KBM-7 (cell line): ENCODE data around the gene RNF213.
"Not testable (repeated sequence)": the region's sequence is repeated elsewhere in the genome, so short reads cannot be mapped to it uniquely, and the experiment has no call there.

Experiments used
- DNase-seq: peaks from one replicate; pipeline ENCODE4 v3.0.0-alpha.2; 2015
- in situ Hi-C: fragments of 300-500 bp; cut with MboI; formaldehyde crosslinking; loops from 2 replicates; pipeline ENCODE4 v1.14.3; 2020; ENCODE audit warnings: low sequenced_read_pairs, low pct_unique_long_range_greater_than_20kb, mixed read lengths

Gene RNF213

DNA sequence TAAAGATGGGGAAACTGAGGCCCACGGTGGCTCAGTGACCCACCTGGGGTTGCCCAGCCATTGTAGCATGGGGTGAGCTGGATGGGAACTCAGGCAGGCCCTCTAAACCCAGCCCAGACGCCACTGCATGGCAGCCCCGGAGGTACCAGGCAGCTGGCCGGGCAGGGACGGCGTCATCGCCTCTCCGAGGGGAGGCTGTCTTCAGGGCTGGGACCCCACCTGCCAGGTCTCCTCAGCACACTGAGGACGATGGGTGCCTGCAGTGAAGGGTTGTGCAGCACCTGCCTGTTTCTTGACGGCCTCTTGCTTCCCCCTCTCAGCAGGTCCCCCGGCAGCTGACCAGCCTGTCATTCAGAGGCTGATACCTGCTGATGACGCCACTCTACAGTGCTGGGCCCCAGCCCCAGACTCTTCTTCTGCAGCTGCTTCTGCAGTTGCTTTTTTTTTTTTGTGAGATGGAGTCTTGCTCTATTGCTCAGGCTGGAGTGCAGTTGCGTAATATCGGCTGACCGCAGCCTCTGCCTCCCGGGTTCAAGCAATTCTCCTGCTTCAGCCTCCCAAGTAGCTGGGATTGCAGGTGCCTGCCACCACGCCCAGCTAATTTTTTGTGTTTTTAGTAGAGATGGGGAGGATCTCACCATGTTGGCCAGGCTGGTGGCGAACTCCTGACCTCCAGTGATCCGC, 24.7 kb downstream of the RNF213 start:
- no peak for DNase-seq
- in situ Hi-C loops, result no loop called here

DNA sequence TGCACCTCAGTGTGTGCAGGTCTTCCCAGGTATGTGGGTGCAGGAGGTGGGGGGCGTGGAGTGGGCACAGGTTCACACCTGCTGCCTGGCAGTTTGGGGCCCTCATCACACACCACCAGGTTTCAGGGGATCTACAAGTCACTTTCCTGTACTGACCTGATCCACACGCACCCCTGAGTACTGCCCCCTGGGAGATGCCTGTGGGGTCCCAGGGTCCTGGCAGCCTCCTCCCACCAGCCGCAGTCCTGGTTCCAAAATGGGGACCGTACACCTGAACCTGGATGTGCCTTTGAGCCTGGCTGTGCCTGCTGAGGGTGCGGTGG, 25.9 kb downstream of the RNF213 start:
- in situ Hi-C loops, result no loop called here
- DNase-seq, result no peak

DNA sequence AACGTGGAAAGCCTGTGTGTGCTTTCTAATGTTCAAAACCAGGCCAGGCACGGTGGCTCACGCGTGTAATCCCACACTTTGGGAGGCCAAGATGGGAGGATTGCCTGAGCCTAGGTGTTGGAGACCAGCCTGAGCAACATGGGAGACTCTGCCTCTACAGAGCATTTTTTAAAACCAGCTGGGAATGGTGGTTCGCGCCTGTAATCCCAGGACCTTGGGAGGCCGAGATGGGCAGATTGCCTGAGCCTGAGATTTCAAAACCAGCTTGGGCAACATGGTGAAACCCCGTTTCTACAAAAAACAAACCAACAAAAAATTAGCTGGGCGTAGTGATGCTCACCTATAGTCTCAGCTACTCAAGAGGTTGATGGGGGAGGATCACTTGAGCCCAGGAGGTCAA, 26.4 kb downstream of the RNF213 start:
- in situ Hi-C loops, result no loop called here
- DNase-seq, result no peak

DNA sequence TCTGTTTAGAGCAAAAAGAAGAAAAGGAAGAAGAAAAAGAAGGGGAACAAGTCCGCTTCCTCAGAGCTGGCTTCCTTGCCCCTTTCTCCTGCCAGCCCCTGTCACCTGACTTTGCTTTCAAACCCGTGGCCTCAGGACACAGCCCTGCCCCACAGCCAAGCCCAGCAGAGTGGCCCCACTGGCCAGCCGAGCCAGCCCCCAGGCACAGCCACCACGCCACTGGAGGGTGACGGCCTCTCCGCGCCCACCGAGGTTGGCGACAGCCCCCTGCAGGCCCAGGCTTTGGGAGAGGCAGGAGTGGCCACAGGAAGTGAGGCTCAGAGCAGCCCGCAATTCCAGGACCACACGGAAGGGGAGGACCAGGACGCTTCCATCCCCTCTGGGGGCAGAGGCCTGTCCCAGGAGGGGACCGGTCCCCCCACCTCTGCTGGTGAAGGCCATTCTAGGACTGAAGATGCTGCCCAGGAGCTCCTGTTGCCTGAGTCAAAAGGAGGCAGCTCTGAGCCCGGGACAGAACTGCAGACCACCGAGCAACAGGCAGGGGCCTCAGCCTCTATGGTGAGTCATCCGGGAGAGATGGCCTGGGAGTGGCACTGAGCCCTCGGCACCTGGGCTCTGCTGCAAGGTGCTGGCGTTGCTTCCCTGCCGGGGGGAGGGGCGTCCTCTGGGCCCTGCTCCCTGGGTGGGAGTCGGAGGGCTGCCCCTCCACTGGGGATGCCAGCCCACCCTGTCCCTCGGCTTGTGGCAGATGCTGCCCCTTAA, 27.3 kb downstream of the RNF213 start:
- no peak for DNase-seq
- in situ Hi-C loops, result no loop called here

DNA sequence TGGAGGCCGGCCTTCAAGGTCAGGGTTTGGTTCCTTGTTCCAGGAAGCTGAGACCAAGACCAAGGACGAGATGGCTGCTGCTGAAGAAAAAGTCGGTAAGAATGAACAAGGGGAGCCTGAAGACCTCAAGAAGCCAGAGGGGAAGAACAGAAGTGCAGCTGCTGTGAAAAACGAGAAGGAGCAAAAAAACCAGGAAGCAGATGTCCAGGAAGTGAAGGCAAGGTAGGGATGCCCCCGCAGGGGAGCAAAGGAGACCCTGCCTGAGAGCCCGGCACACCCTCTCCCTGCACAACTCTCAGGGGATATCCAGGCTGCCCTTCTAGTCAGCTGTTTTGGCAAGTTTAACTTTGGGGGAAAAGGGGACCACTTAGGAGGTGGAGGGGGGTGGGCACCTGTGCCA, 29.0 kb downstream of the RNF213 start:
- in situ Hi-C loops, result no loop called here
- DNase-seq, result peak; percentile 82

DNA sequence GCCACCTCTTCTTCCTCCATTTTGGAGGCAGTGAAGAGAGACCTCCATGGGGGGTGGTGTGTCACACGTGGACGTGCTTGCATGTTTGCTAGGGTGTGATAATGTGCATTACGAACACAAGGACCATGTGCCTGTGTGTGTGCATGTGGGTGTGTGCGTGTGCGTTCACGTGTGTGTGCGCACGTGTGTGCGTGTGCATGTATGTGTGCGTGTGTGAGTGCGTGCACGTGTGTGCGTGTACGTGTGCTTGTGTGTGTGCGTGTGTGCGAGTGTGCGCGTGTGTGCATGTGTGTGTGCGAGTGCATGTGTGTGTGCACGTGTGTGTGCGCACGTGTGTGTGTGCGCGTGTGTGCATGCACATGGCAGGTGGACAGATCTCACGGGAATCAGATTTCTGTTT, 29.5 kb downstream of the RNF213 start:
- in situ Hi-C loops, result no loop called here
- DNase-seq, result no peak

DNA sequence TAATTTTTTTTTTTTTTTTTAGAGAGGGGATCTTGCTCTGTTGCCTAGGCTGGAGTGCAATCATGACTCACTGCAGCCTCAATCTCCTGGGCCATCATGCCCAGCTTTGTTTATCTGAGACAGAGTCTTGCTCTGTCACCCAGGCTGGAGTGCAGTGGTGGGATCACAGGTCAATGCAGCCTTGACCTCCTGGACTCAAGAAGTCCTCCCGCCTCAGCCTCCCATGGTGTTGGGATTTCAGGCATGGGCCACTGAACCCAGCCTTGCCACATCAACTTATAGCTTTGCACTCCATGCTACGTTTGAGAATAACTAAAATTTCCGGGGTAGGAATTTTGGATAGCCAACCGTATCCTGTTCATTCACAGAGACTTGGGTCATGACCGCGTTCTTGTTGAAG, 30.6 kb downstream of the RNF213 start:
- in situ Hi-C loops, result no loop called here
- DNase-seq, result no peak

DNA sequence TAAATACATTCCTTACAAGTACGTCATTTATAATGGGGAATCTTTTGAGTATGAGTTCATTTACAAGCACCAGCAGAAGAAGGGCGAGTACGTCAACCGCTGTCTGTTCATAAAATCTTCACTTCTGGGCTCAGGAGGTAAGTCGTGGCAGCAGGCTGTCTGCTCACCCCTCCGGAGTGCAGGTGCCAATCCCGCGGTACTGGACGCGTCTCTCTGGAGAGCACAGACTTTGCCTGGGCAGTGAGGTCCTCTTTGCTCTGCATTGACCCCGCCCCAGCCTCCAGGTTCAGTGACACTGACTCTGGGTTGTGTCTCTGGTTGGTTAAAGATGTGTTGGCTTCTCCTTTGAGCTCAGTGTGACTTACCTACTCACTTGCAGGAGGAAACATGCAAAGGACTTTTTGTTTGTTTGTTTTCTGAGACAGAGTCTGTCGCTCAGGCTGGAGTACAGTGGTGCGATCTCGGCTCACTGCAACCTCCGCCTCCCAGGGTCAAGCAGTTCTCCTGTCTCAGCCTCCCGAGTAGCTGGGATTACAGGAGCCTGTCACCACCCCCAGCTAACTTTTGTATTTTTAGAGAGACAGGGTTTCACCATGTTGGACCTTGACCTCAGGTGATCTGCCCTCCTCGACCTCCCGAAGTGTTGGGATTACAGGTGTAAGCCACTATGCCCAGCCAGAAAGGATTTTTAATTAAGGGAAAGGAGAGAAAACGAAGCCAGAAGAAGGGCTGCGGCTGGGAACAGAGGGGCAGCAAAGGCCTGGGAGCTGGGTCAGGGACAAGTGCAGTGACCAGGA, 31.2 kb downstream of the RNF213 start:
- DNase-seq, result no peak
- in situ Hi-C loops, result no loop called here

DNA sequence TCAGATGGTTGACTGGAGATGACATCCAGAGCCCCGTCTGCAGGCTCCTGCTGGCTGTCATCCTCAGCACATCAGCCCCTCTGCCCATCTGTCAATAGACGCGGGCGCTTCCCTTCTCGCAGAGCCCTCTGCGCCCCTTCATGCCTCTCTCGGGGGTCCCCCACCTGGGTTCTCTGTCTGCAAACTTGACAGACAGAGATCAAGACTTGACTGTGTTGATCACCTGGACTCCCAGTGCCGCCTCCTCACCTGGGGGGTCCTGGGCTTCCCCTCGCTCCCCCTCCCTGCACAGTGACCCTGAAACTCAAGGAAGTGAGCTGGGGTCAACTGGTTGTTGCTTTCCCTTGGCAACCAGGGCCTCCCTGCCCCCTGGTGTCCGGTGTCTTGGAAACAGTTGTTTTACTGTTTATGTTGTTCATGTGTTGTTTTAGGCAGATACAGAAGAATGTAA, 31.9 kb downstream of the RNF213 start:
- in situ Hi-C loops, result no loop called here
- no peak for DNase-seq

DNA sequence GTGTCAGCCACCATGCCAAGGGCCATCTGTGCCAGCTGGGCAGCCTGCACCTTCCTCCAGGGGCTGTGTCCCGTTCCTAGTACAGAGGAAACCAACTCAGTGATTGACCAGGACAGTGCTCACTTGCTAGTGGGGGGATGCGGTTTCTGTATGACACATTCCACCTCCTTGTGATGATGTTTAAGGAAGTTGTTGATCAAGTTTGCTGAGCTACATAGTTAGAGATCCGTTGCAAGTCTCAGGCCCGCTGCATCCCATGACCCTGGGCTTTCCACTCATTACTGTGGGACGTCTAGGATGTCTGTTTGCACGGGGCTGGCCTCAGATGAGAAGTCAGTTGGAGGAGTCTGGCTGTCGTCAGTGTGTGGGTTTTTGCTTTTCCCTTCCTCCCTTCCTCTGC, 33.6 kb downstream of the RNF213 start:
- DNase-seq, result no peak
- in situ Hi-C loops, result no loop called here

DNA sequence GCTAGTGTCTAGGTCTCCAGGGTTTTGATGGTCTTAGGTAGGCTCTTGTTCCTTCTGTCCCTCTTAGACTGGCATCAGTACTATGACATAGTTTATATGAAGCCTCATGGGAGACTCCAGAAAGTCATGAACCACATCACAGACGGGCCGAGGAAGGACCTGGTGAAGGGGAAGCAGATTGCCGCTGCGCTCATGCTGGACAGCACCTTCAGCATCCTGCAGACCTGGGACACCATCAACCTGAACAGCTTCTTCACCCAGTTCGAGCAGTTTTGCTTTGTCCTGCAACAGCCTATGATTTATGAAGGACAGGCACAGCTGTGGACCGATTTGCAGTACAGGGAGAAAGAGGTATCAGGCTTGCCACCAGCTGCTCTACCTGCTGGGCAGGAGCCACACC, 34.0 kb downstream of the RNF213 start:
- no peak for DNase-seq
- in situ Hi-C loops, result no loop called here

DNA sequence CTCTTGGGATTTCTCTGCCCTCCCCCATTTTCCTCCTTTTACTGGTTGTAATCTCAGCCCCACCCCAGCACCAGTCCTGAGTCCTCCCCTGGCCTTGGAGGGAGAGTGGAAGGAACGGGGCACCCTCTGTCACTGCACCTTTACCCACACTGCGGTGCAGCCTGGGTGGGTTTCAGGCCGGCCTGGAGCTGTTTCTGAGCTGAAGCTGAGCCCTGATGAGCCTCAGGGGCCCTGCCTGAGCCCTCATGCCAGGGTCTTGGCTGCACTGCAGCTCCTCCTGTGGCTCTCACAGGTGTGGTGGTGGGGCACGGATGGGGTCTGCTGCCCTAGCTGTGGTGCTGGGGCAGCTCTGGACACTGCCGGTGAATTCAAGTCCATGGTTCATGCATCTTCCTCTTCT, 34.5 kb downstream of the RNF213 start:
- DNase-seq, result no peak
- in situ Hi-C loops, result no loop called here

DNA sequence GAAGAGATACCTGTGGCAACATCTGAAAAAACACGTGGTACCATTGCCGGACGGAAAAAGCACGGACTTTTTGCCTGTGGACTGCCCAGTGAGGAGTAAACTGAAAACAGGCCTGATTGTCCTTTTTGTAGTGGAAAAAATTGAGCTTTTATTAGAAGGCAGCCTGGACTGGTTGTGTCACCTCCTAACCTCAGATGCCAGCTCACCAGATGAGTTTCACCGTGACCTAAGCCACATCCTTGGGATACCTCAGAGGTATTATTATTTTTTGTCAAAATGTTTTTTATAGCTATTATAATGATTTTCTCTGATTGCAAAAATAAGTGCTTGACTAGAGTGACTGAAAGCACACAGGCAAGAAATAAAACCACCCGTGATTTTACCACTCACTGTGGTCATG, 34.9 kb downstream of the RNF213 start:
- no peak for DNase-seq
- in situ Hi-C loops, result no loop called here

DNA sequence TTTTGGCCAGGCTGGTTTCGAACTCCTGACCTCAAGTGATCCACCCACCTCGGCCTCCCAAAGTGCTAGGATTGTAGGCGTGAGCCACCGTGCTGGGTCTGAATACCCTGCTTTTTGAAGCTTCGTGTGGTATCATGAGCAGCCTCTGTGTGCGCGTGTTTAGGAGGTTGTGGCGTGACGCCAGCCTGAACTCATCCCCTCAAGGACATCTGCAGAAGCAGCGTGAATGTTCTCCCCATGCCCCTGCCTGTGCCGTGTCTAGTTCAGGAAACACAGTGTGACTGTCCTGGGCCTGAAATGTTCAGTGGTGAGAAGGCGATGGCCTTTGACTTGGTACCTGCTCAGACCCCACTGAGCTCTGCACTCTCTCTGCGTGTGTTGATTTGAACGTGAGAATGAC, 35.6 kb downstream of the RNF213 start:
- in situ Hi-C loops, result no loop called here
- DNase-seq, result no peak

DNA sequence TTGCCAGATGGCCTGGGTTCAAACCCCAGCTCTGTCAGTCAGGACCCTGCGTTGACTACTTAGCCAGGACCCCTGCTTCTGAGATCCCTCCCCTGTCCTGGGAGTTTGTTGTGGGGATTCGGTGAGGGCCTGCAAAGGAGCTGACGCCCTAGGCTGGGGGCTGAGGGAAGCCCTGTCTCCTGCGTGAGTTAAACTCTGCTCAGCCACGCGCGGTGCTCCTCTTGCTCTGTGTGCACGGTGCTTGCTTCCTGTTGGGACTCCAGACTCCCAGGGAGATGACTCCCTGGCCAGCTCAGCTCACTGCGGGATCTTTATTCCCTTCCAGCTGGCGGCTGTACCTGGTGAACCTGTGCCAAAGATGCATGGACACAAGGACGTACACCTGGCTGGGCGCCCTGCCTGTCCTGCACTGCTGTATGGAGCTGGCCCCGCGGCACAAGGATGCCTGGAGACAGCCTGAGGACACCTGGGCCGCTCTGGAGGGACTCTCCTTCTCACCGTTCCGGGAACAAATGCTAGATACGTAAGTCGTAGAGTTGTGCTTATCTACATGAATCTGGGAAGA, 37.4 kb downstream of the RNF213 start:
- in situ Hi-C loops, result no loop called here
- no peak for DNase-seq

DNA sequence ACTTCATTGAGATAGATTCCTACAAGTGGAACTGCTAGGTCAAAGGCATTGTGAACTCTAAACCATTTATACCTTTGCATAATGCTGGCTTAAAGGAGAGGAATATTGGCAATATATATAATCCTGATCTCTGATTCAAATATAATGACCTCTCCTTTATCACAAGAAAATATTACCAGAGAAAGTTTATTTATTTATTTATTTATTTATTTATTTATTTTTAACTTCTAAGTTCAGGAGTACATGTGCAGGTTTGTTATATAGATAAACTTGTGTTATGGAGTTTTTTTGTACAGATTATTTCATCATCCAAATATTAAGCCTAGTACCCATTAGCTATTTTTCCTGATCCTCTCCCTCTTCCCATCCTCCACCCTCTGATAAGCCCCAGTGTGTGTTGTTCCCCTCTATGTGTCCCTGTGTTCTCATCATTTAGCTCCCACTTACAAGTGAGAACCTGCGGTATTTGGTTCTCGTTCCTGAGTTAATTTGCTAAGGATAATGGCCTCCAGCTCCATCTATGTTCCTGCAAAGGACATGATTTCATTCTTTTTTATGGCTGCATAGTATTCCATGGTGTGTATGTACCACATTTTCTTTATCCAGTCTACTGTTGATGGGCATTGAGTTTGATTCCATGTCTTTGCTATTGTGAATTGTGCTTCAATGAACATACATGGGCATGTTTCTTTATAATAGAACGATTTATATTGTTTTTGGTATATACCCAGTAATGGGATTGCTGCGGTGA, 38.9 kb downstream of the RNF213 start:
- DNase-seq, in situ Hi-C loops: not testable (repeated sequence)

DNA sequence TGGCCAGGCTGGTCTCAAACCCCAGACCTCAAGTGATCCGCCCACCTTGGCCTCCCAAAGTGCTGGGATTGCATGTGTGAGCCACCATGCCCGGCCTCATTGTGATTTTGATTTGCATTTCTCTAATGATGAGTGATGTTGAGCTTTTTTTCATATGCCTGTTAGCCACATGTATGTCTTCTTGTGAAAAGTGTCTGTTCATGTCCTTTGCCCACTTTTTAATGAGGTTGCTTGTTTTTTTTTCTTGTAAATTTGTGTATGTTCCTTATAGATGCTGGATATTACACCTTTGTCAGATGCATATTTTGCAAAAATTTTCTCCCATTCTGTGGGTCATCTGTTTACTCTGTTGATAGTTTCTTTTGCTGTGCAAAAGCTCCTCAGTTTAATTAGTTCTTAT, 40.1 kb downstream of the RNF213 start:
- in situ Hi-C loops, DNase-seq: not testable (repeated sequence)

DNA sequence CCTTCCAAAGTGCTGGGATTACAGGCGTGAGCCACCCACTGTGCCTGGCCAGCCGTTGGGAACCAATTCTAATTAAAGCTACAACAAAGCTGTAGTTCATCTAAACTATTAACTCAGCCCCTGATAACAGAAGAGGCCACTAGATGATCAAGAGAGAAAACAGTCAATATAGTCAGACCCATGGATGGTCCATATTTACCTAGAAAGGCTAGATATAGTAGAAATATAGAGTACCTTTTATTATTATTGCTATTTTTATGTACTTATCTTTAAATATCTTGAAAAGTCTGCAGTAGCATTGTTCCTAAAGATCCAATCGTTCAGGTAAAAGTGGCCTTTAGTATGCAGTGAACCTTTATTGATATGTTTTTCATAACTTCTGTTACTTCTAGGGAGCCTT, 43.2 kb downstream of the RNF213 start:
- no peak for DNase-seq
- in situ Hi-C loops, result no loop called here

DNA sequence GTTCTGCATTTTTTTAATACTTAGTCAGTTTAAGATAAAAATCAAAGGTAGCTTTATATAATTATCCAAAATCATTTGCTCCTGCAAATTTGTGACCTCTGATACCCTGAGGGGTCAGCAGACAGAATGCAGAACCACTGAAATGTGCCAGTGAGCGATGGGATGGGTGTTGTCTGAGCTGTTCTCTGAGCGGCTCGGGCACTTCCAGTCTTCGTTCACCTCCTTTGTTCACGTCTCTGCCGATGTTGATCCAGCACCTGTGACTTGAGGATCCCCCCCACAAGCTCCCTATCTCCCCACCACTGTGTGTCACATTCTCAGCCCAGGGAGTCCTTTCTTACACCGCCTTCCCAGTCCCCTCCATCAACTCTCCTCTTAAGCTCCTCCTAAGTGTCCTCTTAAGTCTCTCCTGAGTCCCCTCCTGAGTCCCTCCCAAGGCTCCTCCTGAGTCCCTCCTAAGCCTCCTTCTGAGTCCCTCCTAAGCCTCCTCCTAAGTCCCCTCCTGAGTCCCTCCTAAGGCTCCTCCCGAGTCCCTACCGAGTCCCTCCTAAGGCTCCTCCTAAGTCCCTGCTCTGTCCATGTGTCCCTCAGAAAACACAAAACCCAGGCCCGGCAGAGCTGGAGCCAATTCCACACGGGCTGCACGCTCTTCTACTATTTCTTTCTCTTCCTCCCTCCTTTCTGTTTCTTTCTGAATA, 47.5 kb downstream of the RNF213 start:
- no peak for DNase-seq
- in situ Hi-C loops, result no loop called here
